HepG2 (cell line): ENCODE results near the gene TBX15. TPM values are rescaled to one million over a fixed set of nuclear protein-coding genes. Genes with fewer than 3 reads are reported as not detected.

Experiments used
- ATF7 ChIP-seq, 2 experiments: fragments of 450-650 bp in 1 of 2; sonication (generic) in 1 of 2; formaldehyde crosslinking in 1 of 2; IDR thresholded peaks; 2 replicates each; pipeline versions ENCODE4 v1.4.0 to v1.6.1; 2016 to 2020; ENCODE audit warnings: antibody characterized with exemption in 1 of 2, mild to moderate bottlenecking in 1 of 2, missing genetic modification reagents in 1 of 2
- BRF2 ChIP-seq: sonication (generic); formaldehyde crosslinking; IDR thresholded peaks from 2 replicates; pipeline ENCODE4 v1.8.1; 2022; ENCODE audit warnings: mild to moderate bottlenecking, missing genetic modification reagents
- CAMTA2 ChIP-seq: sonication (generic); formaldehyde crosslinking; IDR thresholded peaks from 2 replicates; pipeline ENCODE4 v1.4.0; 2020; ENCODE audit warnings: mild to moderate bottlenecking, missing genetic modification reagents, borderline replicate concordance
- DPF2 ChIP-seq: sonication (generic); formaldehyde crosslinking; IDR thresholded peaks from 2 replicates; pipeline ENCODE4 v1.4.0; 2020; ENCODE audit warnings: mild to moderate bottlenecking, low read depth, missing genetic modification reagents, borderline replicate concordance
- FOXC1 ChIP-seq: sonication (generic); formaldehyde crosslinking; IDR thresholded peaks from 2 replicates; pipeline ENCODE4 v1.8.0; 2022; ENCODE audit warnings: mild to moderate bottlenecking, missing genetic modification reagents, borderline replicate concordance
- GABPB1 ChIP-seq: IDR thresholded peaks from 2 replicates; pipeline ENCODE4 v1.6.1; 2016; ENCODE audit warnings: mild to moderate bottlenecking, missing genetic modification reagents, moderate library complexity, missing compliant biosample characterization
- HINFP ChIP-seq: sonication (generic); formaldehyde crosslinking; IDR thresholded peaks from 2 replicates; pipeline ENCODE4 v1.4.0; 2020; ENCODE audit warnings: low read depth, mild to moderate bottlenecking, missing genetic modification reagents
- HNF1B ChIP-seq: sonication (generic); formaldehyde crosslinking; IDR thresholded peaks from 2 replicates; pipeline ENCODE4 v1.5.1; 2020; ENCODE audit warnings: mild to moderate bottlenecking, moderate library complexity, missing genetic modification reagents
- MAF1 ChIP-seq: sonication (generic); formaldehyde crosslinking; IDR thresholded peaks from 2 replicates; pipeline ENCODE4 v1.5.0; 2020; ENCODE audit warnings: missing genetic modification reagents, borderline replicate concordance
- MAFF ChIP-seq: IDR thresholded peaks from 2 replicates; pipeline ENCODE4 v1.6.1; 2011; ENCODE audit warnings: low read depth, low read length, improper control_type of control experiment
- MAX ChIP-seq: IDR thresholded peaks from 2 replicates; pipeline ENCODE4 v1.6.1; 2012; ENCODE audit warnings: inconsistent platforms
- MLXIP ChIP-seq: sonication (generic); formaldehyde crosslinking; IDR thresholded peaks from 2 replicates; pipeline ENCODE4 v1.9.0; 2021; ENCODE audit warnings: missing genetic modification reagents, borderline replicate concordance
- MTA1 ChIP-seq: sonication (generic); formaldehyde crosslinking; IDR thresholded peaks from 2 replicates; pipeline ENCODE4 v1.4.0; 2020; ENCODE audit warnings: missing genetic modification reagents, mild to moderate bottlenecking, borderline replicate concordance
- RXRB ChIP-seq: IDR thresholded peaks from 2 replicates; pipeline ENCODE4 v1.6.1; 2016; ENCODE audit warnings: borderline replicate concordance, missing genetic modification reagents, missing compliant biosample characterization
- SRSF1 ChIP-seq: fragments of 200-400 bp; formaldehyde crosslinking; optimal IDR thresholded peaks from 2 replicates; pipeline ENCODE3; 2017; ENCODE audit warnings: mild to moderate bottlenecking, low read depth, low read length, moderate library complexity
- ZNF136 ChIP-seq: sonication (generic); formaldehyde crosslinking; IDR thresholded peaks from 2 replicates; pipeline ENCODE4 v1.8.1; 2022; ENCODE audit warnings: low read depth, mild to moderate bottlenecking, moderate library complexity, missing genetic modification reagents
- ZNF704 ChIP-seq: sonication (generic); formaldehyde crosslinking; IDR thresholded peaks from 2 replicates; pipeline ENCODE4 v1.8.1; 2023; ENCODE audit warnings: mild to moderate bottlenecking, inconsistent platforms, moderate library complexity, missing genetic modification reagents, borderline replicate concordance
- ZNF761 ChIP-seq: sonication (generic); formaldehyde crosslinking; conservative IDR thresholded peaks from 2 replicates; pipeline ENCODE4 v1.4.0; 2020; ENCODE audit warnings: mild to moderate bottlenecking, missing genetic modification reagents
- polyA plus RNA-seq, 8 experiments: library from polyadenylated mRNA; depleted of rRNA in 3 of 8; stranded (reverse) in 7 of 8; unstranded in 1 of 8; fragments of >200 nt; fragmentation: Illumina TruSeq in 4 of 8; extraction: Trizol in 4 of 8; gene quantifications; 2 replicates each; pipeline versions ENCODE4 v1.2.1 to v1.2.3, GENCODE V29; 2011 to 2016; ENCODE audit warnings: low read depth in 4 of 8, missing spikeins in 1 of 8, mixed read lengths in 1 of 8; ENCODE audit not compliant: insufficient read depth in 1 of 8
- total RNA-seq, 5 experiments: library from RNA; depleted of rRNA; stranded (reverse); fragments of >200 nt; fragmentation: Illumina TruSeq; extraction: Trizol; gene quantifications; 2 replicates each; pipeline ENCODE4 v1.2.3, GENCODE V29; 2016; ENCODE audit warnings: low read depth in 1 of 5

TBX15 gene
- total and polyA plus RNA-seq, 2 of the 13 experiments (the other 11 are each of a cell fraction or from before 2014, with no cell fraction given): 0.42 to 1.9 TPM

GRCh38 chr1:118963456-118964430 is 24.4 kb downstream of the TBX15 start (continued):
- no peak for TF ChIP-seq ZNF704 (CRISPR knock-in tag)
- no peak for TF ChIP-seq HINFP
- peak; percentile 55; the same call in 1 of the 2 replicates for TF ChIP-seq FOXC1 (CRISPR knock-in tag)
- peak; percentile 62 for TF ChIP-seq GABPB1 (CRISPR knock-in tag)
- TF ChIP-seq ATF7 (IDR thresholded peaks at IDR 0.05): peak; percentile 91
- peak; percentile 91; the same call in 1 of the 2 replicates for TF ChIP-seq ATF7 (CRISPR knock-in tag; IDR thresholded peaks at IDR 0.05)
- TF ChIP-seq MAX: peak; percentile 96
- no peak for TF ChIP-seq BRF2 (CRISPR knock-in tag)
- TF ChIP-seq MAF1: no peak
- no peak for TF ChIP-seq SRSF1
- TF ChIP-seq DPF2 (CRISPR knock-in tag): peak; percentile 56; the same call in 1 of the 2 replicates
- TF ChIP-seq MTA1 (CRISPR knock-in tag): no peak
- no peak for TF ChIP-seq CAMTA2 (CRISPR knock-in tag)
- peak; percentile 93 for TF ChIP-seq RXRB (CRISPR knock-in tag)
- 0 out of 2 replicates have a peak, but pooled peaks have one; percentile 32 for TF ChIP-seq MAFF
- TF ChIP-seq HNF1B (CRISPR knock-in tag): peak; percentile 89
- 0 out of 2 replicates have a peak, but pooled peaks have one; percentile 32 for TF ChIP-seq MLXIP (CRISPR knock-in tag)
- TF ChIP-seq ZNF761 (CRISPR knock-in tag): peak; percentile 77; the same call in 1 of the 2 replicates
- 0 out of 2 replicates have a peak, but pooled peaks have one; percentile 29 for TF ChIP-seq ZNF136 (CRISPR knock-in tag)
